PC-9 (cell line): ENCODE data around the gene NAT9. TPM values are rescaled to one million over a fixed set of nuclear protein-coding genes. Genes with fewer than 3 reads are reported as not detected.

Experiments
- BruUV-seq: library from RNA; stranded (reverse); fragments of 400-500 nt; replicated peaks from 2 replicates; lab custom pipeline; 2021; lab: Mats Ljungman, UMichigan
- CTCF ChIA-PET: fragments of 300-600 bp; sonication (Branson Sonifier 250); formaldehyde crosslinking; loops from one replicate; lab custom pipeline; 2022; ENCODE audit warnings: antibody characterized with exemption; lab: Charles Lee
- POLR2A ChIA-PET: fragments of 300-600 bp; sonication (Branson Sonifier 250); formaldehyde crosslinking; loops from one replicate; lab custom pipeline; 2022; ENCODE audit warnings: antibody characterized with exemption; ENCODE audit not compliant: unreplicated experiment; lab: Charles Lee
- DNase-seq, 2 experiments: peaks; one replicate each; pipeline versions ENCODE4 v3.0.0 to v3.0.0-alpha.2; 2015 to 2022; ENCODE audit warnings: mixed read lengths in 1 of 2
- H2AFZ ChIP-seq: fragments of 200-600 bp; sonication (generic); 2 replicates; pipeline ENCODE4 v1.8.1; 2017; ENCODE audit warnings: antibody characterized with exemption
- H3F3A ChIP-seq: fragments of 200-600 bp; sonication (generic); 2 replicates; pipeline ENCODE4 v1.8.1; 2017; ENCODE audit warnings: antibody characterized with exemption, mild to moderate bottlenecking, low read depth; ENCODE audit not compliant: insufficient read depth
- H3K27ac ChIP-seq: fragments of 200-600 bp; sonication (generic); 2 replicates; pipeline ENCODE4 v1.6.1; 2016; ENCODE audit warnings: mixed run types
- H3K27me3 ChIP-seq: fragments of 200-600 bp; sonication (generic); 2 replicates; pipeline ENCODE4 v1.6.1; 2016; ENCODE audit warnings: low read depth, mixed run types; ENCODE audit not compliant: insufficient read depth
- H3K36me3 ChIP-seq: fragments of 200-600 bp; sonication (generic); 2 replicates; pipeline ENCODE4 v1.6.1; 2016; ENCODE audit warnings: low read depth, mixed run types
- H3K4me1 ChIP-seq: fragments of 200-600 bp; sonication (generic); replicated peaks from 2 replicates; pipeline ENCODE4 v1.6.1; 2016; ENCODE audit warnings: mixed run types; ENCODE audit not compliant: insufficient read depth
- H3K4me2 ChIP-seq: fragments of 200-600 bp; sonication (generic); 2 replicates; pipeline ENCODE4 v1.6.1; 2017; ENCODE audit warnings: mixed run types
- H3K4me3 ChIP-seq: fragments of 200-600 bp; sonication (generic); 2 replicates; pipeline ENCODE4 v1.6.1; 2016; ENCODE audit warnings: mixed run types
- H3K79me2 ChIP-seq: fragments of 200-600 bp; sonication (generic); 2 replicates; pipeline ENCODE4 v1.6.1; 2017; ENCODE audit warnings: low read depth, mixed run types
- H3K9me2 ChIP-seq: fragments of 200-600 bp; sonication (generic); 2 replicates; pipeline ENCODE4 v1.8.1; 2017; ENCODE audit warnings: mild to moderate bottlenecking; ENCODE audit not compliant: insufficient read depth
- H3K9me3 ChIP-seq: fragments of 200-600 bp; sonication (generic); 2 replicates; pipeline ENCODE4 v1.8.1; 2016; ENCODE audit warnings: low read depth; ENCODE audit not compliant: insufficient read depth
- H4K20me1 ChIP-seq: fragments of 200-600 bp; sonication (generic); 2 replicates; pipeline ENCODE4 v1.8.1; 2017; ENCODE audit not compliant: insufficient read depth
- CTCF ChIP-seq: fragments of 200-600 bp; sonication (generic); conservative IDR thresholded peaks from 2 replicates; pipeline ENCODE4 v1.6.1; 2017; ENCODE audit warnings: mixed run types, antibody characterized with exemption, mild to moderate bottlenecking, moderate library complexity
- EZH2 ChIP-seq: fragments of 200-600 bp; sonication (generic); IDR thresholded peaks from 2 replicates; pipeline ENCODE4 v1.8.0; 2017; ENCODE audit warnings: antibody characterized with exemption, low read depth
- intact Hi-C: fragments of 100-400 bp; cut with micrococcal nuclease; formaldehyde crosslinking; loops from one replicate; pipeline ENCODE4 v1.10.0; 2022; ENCODE audit not compliant: unreplicated experiment
- total RNA-seq: library from RNA; stranded (reverse); gene quantifications from 2 replicates; pipeline ENCODE4 v1.2.3, GENCODE V29; 2021

NAT9 gene
- total RNA-seq, 1 experiment from 2014 or later = 31.5 TPM

- H3K27ac ChIP-seq = no peak overlapping the region
- no peak overlapping the region for H3K4me3 ChIP-seq
- BruUV-seq = no TSS peak
These were observed 23.0 kb upstream of the NAT9 start for GRCh38 chr17:74799097-74799496.

GRCh38 chr17:74798239-74798707, 22.1 kb upstream of the NAT9 start:
- BruUV-seq = no TSS peak
- Histone ChIP-seq H3K4me3 (no peak overlapping the region), H3K9me2 (no peaks in the 10 kb centered on the region), H3K4me1 (no peaks in the 10 kb centered on the region), H3K27me3 (no peaks in the 10 kb centered on the region), H3K9me3 (no peaks in the 10 kb centered on the region), H3K4me2 (no peak overlapping the region), H3K27ac (no peak overlapping the region), H3K36me3 (no peaks in the 10 kb centered on the region), H3K79me2 (no peaks in the 10 kb centered on the region), H3F3A (no peaks in the 10 kb centered on the region), H4K20me1 (no peaks in the 10 kb centered on the region), H2AFZ (no peak overlapping the region)
- TF ChIP-seq CTCF (no peak), EZH2 (no peak)
- intact Hi-C loops = no loop called here
- ChIA-PET CTCF (no interaction called here), POLR2A (no interaction called here)
- DNase-seq = no peak

More at GRCh38 chr17:74799097-74799496, 23.0 kb upstream of the NAT9 start:
- Histone ChIP-seq H3K4me2 (no peak overlapping the region), H3K79me2 (no peaks in the 10 kb centered on the region), H2AFZ (no peak overlapping the region), H3K9me3 (no peaks in the 10 kb centered on the region), H3F3A (no peaks in the 10 kb centered on the region), H3K9me2 (no peaks in the 10 kb centered on the region), H4K20me1 (no peaks in the 10 kb centered on the region), H3K27me3 (no peaks in the 10 kb centered on the region), H3K36me3 (no peaks in the 10 kb centered on the region), H3K4me1 (no peaks in the 10 kb centered on the region)
- ChIA-PET POLR2A (no interaction called here), CTCF (no interaction called here)
- no peak for DNase-seq
- intact Hi-C loops = no loop called here
- no peak for TF ChIP-seq EZH2
- TF ChIP-seq CTCF = no peak

- BruUV-seq = no TSS peak
- Histone ChIP-seq H3F3A (no peaks in the 10 kb centered on the region), H3K27me3 (no peaks in the 10 kb centered on the region), H3K4me1 (no peaks in the 10 kb centered on the region), H4K20me1 (no peaks in the 10 kb centered on the region), H3K4me3 (no peak overlapping the region), H3K9me3 (no peaks in the 10 kb centered on the region), H3K27ac (no peak overlapping the region), H3K36me3 (no peaks in the 10 kb centered on the region), H3K4me2 (no peak overlapping the region), H3K79me2 (no peaks in the 10 kb centered on the region), H2AFZ (no peak overlapping the region), H3K9me2 (no peaks in the 10 kb centered on the region)
- no peak for DNase-seq
- TF ChIP-seq CTCF = no peak
- TF ChIP-seq EZH2 = no peak
- intact Hi-C loops = no loop called here
- ChIA-PET POLR2A (no interaction called here), CTCF (no interaction called here)
These were observed 21.7 kb upstream of the NAT9 start for GRCh38 chr17:74797824-74798223.
